Hepatocyte (in vitro differentiated cells): ENCODE measurements around the gene REV3L. TPM values are rescaled to one million over a fixed set of nuclear protein-coding genes. Genes with fewer than 3 reads are reported as not detected.
"Not testable (repeated sequence)": the region's sequence is repeated elsewhere in the genome, so short reads cannot be mapped to it uniquely, and the experiment has no call there.

Experiments
- DNase-seq: peaks from one replicate; pipeline ENCODE4 v3.0.0-alpha.2; 2016; ENCODE audit warnings: low spot score
- H2AFZ ChIP-seq: fragments of 200-600 bp; sonication (generic); 2 replicates; pipeline ENCODE4 v1.6.0; 2016; ENCODE audit warnings: antibody characterized with exemption, mild to moderate bottlenecking
- H3K27ac ChIP-seq: fragments of 200-600 bp; sonication (generic); 2 replicates; pipeline ENCODE4 v1.5.1; 2016; ENCODE audit warnings: mild to moderate bottlenecking
- H3K27me3 ChIP-seq: fragments of 200-600 bp; sonication (generic); 2 replicates; pipeline ENCODE4 v1.6.1; 2016
- H3K36me3 ChIP-seq: fragments of 200-600 bp; sonication (generic); replicated peaks from 2 replicates; pipeline ENCODE4 v1.5.1; 2016; ENCODE audit warnings: low read depth; ENCODE audit not compliant: insufficient read depth
- H3K4me1 ChIP-seq: fragments of 200-600 bp; sonication (generic); 2 replicates; pipeline ENCODE4 v1.5.1; 2016; ENCODE audit warnings: mild to moderate bottlenecking, moderate library complexity; ENCODE audit not compliant: insufficient read depth
- H3K4me2 ChIP-seq: fragments of 200-600 bp; sonication (generic); 2 replicates; pipeline ENCODE4 v1.6.0; 2016
- H3K4me3 ChIP-seq: fragments of 200-600 bp; sonication (generic); 2 replicates; pipeline ENCODE4 v1.5.1; 2016; ENCODE audit warnings: mild to moderate bottlenecking
- H3K79me2 ChIP-seq: fragments of 200-600 bp; sonication (generic); 2 replicates; pipeline ENCODE4 v1.6.0; 2017; ENCODE audit warnings: mild to moderate bottlenecking
- H3K9me2 ChIP-seq: fragments of 200-600 bp; sonication (generic); replicated peaks from 2 replicates; pipeline ENCODE4 v1.6.0; 2017; ENCODE audit warnings: mild to moderate bottlenecking; ENCODE audit not compliant: insufficient read depth
- H3K9me3 ChIP-seq: fragments of 200-600 bp; sonication (generic); 2 replicates; pipeline ENCODE4 v1.5.1; 2016; ENCODE audit warnings: low read depth, mild to moderate bottlenecking
- H4K20me1 ChIP-seq: fragments of 200-600 bp; sonication (generic); 2 replicates; pipeline ENCODE4 v1.6.0; 2016; ENCODE audit warnings: mild to moderate bottlenecking; ENCODE audit not compliant: insufficient read depth, poor library complexity, severe bottlenecking
- EZH2 ChIP-seq: fragments of 200-600 bp; sonication (generic); IDR thresholded peaks from 2 replicates; pipeline ENCODE4 v1.6.1; 2016; ENCODE audit warnings: antibody characterized with exemption, mild to moderate bottlenecking, borderline replicate concordance
- EZH2phosphoT487 ChIP-seq: fragments of 200-600 bp; sonication (generic); IDR thresholded peaks from one replicate; pipeline ENCODE4 v1.6.1; 2018; ENCODE audit warnings: antibody characterized with exemption, mild to moderate bottlenecking, low read depth, moderate library complexity; ENCODE audit not compliant: unreplicated experiment, severe bottlenecking
- WGBS: methylation state at CpG from one replicate; pipeline ENCODE4 v1.1.6; 2016; ENCODE audit warnings: low lambda C conversion rate; ENCODE audit errors: missing lambda C conversion rate; 5-methylcytosine and 5-hydroxymethylcytosine counted together
- polyA plus RNA-seq: library from polyadenylated mRNA; unstranded; fragments of >200 nt; fragmentation: Nextera tagmentation; extraction: Ambion mirVana; gene quantifications from 2 replicates; pipeline ENCODE4 v1.2.1, GENCODE V29; 2016
- total RNA-seq: library from RNA; depleted of rRNA; stranded (reverse); fragments of >200 nt; gene quantifications from 2 replicates; pipeline ENCODE4 v1.2.3, GENCODE V29; 2014
- TF ChIP-seq, protein P1 (sequence below): fragments of 200-600 bp; sonication (generic); IDR thresholded peaks from 2 replicates; pipeline ENCODE4 v1.5.1; 2016; ENCODE audit warnings: antibody characterized with exemption, mild to moderate bottlenecking; ENCODE audit not compliant: poor library complexity

The REV3L gene
- total and polyA plus RNA-seq, 2 experiments from 2014 or later, result 17.6 to 29.4 TPM

GRCh38 chr6:111520524-111520923 lies 37.5 kb upstream of the REV3L start:
- Histone ChIP-seq H3K27ac (no peak overlapping the region), H3K4me3 (no peak overlapping the region), H3K9me2 (no peaks in the 10 kb centered on the region), H3K4me2 (no peak overlapping the region), H3K79me2 (peaks cover 17% of the 10 kb centered on the region), H3K4me1 (no peaks in the 10 kb centered on the region), H4K20me1 (no peaks in the 10 kb centered on the region), H3K36me3 (no peaks in the 10 kb centered on the region), H2AFZ (no peak overlapping the region), H3K9me3 (no peaks in the 10 kb centered on the region), H3K27me3 (no peaks in the 10 kb centered on the region)
- no peak for TF ChIP-seq EZH2phosphoT487
- TF ChIP-seq, protein P1, sequence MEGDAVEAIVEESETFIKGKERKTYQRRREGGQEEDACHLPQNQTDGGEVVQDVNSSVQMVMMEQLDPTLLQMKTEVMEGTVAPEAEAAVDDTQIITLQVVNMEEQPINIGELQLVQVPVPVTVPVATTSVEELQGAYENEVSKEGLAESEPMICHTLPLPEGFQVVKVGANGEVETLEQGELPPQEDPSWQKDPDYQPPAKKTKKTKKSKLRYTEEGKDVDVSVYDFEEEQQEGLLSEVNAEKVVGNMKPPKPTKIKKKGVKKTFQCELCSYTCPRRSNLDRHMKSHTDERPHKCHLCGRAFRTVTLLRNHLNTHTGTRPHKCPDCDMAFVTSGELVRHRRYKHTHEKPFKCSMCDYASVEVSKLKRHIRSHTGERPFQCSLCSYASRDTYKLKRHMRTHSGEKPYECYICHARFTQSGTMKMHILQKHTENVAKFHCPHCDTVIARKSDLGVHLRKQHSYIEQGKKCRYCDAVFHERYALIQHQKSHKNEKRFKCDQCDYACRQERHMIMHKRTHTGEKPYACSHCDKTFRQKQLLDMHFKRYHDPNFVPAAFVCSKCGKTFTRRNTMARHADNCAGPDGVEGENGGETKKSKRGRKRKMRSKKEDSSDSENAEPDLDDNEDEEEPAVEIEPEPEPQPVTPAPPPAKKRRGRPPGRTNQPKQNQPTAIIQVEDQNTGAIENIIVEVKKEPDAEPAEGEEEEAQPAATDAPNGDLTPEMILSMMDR, result no peak
- no peak for TF ChIP-seq EZH2
- DNase-seq, result no peak

DNA sequence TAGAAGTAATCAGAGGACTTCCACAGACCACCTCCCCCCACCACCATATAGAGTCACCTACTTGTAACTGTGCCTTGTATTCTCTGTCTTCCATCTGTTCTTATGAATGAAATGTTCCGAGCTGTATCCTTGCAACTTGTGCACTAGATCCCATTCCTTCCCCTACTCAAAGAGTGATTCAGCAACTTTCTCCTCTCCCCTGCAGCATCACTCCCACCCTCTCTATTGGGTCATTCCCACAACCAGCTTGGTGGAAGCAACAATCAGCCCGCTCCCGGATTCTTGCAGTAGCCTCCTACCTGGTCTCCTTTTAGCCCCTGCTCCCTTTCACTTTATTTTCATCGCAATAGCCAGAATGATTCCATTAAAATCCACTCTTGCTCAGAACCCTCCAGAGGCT lies 34.9 kb upstream of the REV3L start:
- H4K20me1 ChIP-seq, result no peaks in the 10 kb centered on the region
- no peak for TF ChIP-seq EZH2
- TF ChIP-seq, protein P1, result no peak
- no peak for TF ChIP-seq EZH2phosphoT487
- H3K4me2 ChIP-seq, result no peak overlapping the region
- H2AFZ ChIP-seq, result no peak overlapping the region
- no peak overlapping the region for H3K27ac ChIP-seq
- no peaks in the 10 kb centered on the region for H3K27me3 ChIP-seq
- no peaks in the 10 kb centered on the region for H3K4me1 ChIP-seq
- no peaks in the 10 kb centered on the region for H3K36me3 ChIP-seq
- H3K9me3 ChIP-seq, result no peaks in the 10 kb centered on the region
- no peaks in the 10 kb centered on the region for H3K9me2 ChIP-seq
- no peak overlapping the region for H3K4me3 ChIP-seq
- DNase-seq, result no peak
- peaks cover 5% of the 10 kb centered on the region for H3K79me2 ChIP-seq
- WGBS, result 89% methylated on average over 4 of the region's 4 CpGs

DNA sequence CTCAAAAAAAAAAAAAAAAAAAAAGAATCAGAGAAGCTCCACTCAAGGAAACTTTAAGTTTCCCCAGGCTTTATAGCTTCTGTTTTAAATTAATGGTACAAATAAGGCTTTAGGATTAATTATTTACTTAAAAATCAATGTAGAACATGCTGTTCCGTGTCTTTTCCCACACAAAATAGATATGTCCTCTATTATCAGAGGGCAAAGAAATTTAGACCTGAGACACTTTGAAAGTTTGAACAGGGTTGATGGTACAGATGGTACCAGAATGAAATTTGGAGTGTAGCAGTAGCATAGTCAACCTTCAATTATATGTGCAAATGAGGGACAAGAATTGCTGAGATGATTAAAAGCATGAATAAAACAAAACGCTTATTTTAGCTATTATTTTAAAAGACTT lies 32.2 kb upstream of the REV3L start:
- 94% methylated on average over 2 of the region's 2 CpGs for WGBS
- no peaks in the 10 kb centered on the region for H3K9me3 ChIP-seq
- no peak for DNase-seq
- no peak for TF ChIP-seq EZH2phosphoT487
- no peaks in the 10 kb centered on the region for H3K36me3 ChIP-seq
- no peaks in the 10 kb centered on the region for H3K27me3 ChIP-seq
- H3K27ac ChIP-seq, result no peak overlapping the region
- H3K79me2 ChIP-seq, result peaks cover 5% of the 10 kb centered on the region
- H3K9me2 ChIP-seq, result no peaks in the 10 kb centered on the region
- no peak overlapping the region for H2AFZ ChIP-seq
- H3K4me3 ChIP-seq, result no peak overlapping the region
- H3K4me2 ChIP-seq, result no peak overlapping the region
- H4K20me1 ChIP-seq, result no peaks in the 10 kb centered on the region
- H3K4me1 ChIP-seq, result no peaks in the 10 kb centered on the region

- WGBS, result 94% methylated on average over 6 of the region's 6 CpGs
- H3K9me2 ChIP-seq, H3K4me3 ChIP-seq, H3K79me2 ChIP-seq, H3K9me3 ChIP-seq, H3K36me3 ChIP-seq, H3K4me1 ChIP-seq, H3K27ac ChIP-seq, H2AFZ ChIP-seq, H3K27me3 ChIP-seq, H3K4me2 ChIP-seq, H4K20me1 ChIP-seq, DNase-seq: not testable (repeated sequence)
These were observed 31.5 kb upstream of the REV3L start for GRCh38 chr6:111514531-111514930.

- not testable (repeated sequence) for H3K36me3 ChIP-seq, H3K9me2 ChIP-seq, H2AFZ ChIP-seq, H3K9me3 ChIP-seq, DNase-seq, H4K20me1 ChIP-seq, H3K27ac ChIP-seq, H3K4me1 ChIP-seq, H3K4me2 ChIP-seq, H3K27me3 ChIP-seq, H3K4me3 ChIP-seq
- 73% methylated on average over 5 of the region's 5 CpGs for WGBS
- H3K79me2 ChIP-seq, result peaks cover 25% of the 10 kb centered on the region
These were observed 24.2 kb upstream of the REV3L start for GRCh38 chr6:111507219-111507618.

- H4K20me1 ChIP-seq, H3K36me3 ChIP-seq, H3K4me3 ChIP-seq, H3K9me3 ChIP-seq, H3K27ac ChIP-seq, H3K4me2 ChIP-seq, H3K9me2 ChIP-seq, DNase-seq, H2AFZ ChIP-seq, H3K27me3 ChIP-seq, H3K4me1 ChIP-seq: not testable (repeated sequence)
- 93% methylated on average over 1 of the region's 1 CpG for WGBS
- peaks cover 29% of the 10 kb centered on the region for H3K79me2 ChIP-seq
These were observed 22.5 kb upstream of the REV3L start for GRCh38 chr6:111505498-111505897.
